ENCODE data around the gene LGALS9C. TPM values are rescaled to one million over a fixed set of nuclear protein-coding genes. Genes with fewer than 3 reads are reported as not detected.
"Not testable (repeated sequence)": the region's sequence is repeated elsewhere in the genome, so short reads cannot be mapped to it uniquely, and the experiment has no call there.

LGALS9C gene
- total and polyA plus RNA-seq, 4 donors: 0.64 to 2.1 (median 1.7) TPM; not detected in 1

- H3K4me1 ChIP-seq (ENCODE audit: control insufficient read depth in 5 of 5, insufficient read depth in 5 of 5, low read length in 5 of 5); H3K36me3 ChIP-seq (ENCODE audit: control insufficient read depth in 4 of 4, insufficient read depth in 4 of 4, low read length in 4 of 4); H3K4me3 ChIP-seq; H3K27me3 ChIP-seq (ENCODE audit: control insufficient read depth in 3 of 3, insufficient read depth in 3 of 3, low read length in 2 of 3); H3K9ac ChIP-seq (ENCODE audit: insufficient read depth in 1 of 2, low read length in 2 of 2); ATAC-seq (ENCODE audit: insufficient read depth, low FRiP score); DNase-seq; H3K27ac ChIP-seq (ENCODE audit: low read depth in 1 of 2, low read length in 1 of 2); H3K9me3 ChIP-seq (ENCODE audit: control insufficient read depth in 4 of 4, insufficient read depth in 3 of 4, low read length in 3 of 4): not testable (repeated sequence)
- 75% methylated on average over 2 of the region's 10 CpGs; no CpG with 5 or more reads in 1 of the 2 donors for WGBS, 2 donors
Observed at GRCh38 chr17:18500281-18500680, 23.7 kb downstream of the LGALS9C start.

GRCh38 chr17:18500816-18501215, 24.2 kb downstream of the LGALS9C start:
- ATAC-seq (ENCODE audit: insufficient read depth, low FRiP score); DNase-seq: not testable (repeated sequence)
- WGBS, 2 donors: 73 to 80% methylated on average over 8 to 10 of the region's 18 CpGs

GRCh38 chr17:18503221-18503620, 26.6 kb downstream of the LGALS9C start:
- not testable (repeated sequence) for H3K9ac ChIP-seq (ENCODE audit: insufficient read depth in 1 of 2, low read length in 2 of 2); DNase-seq; ATAC-seq (ENCODE audit: insufficient read depth, low FRiP score); H3K36me3 ChIP-seq (ENCODE audit: control insufficient read depth in 4 of 4, insufficient read depth in 4 of 4, low read length in 4 of 4); H3K9me3 ChIP-seq (ENCODE audit: control insufficient read depth in 4 of 4, insufficient read depth in 3 of 4, low read length in 3 of 4); H3K27ac ChIP-seq (ENCODE audit: low read depth in 1 of 2, low read length in 1 of 2); H3K27me3 ChIP-seq (ENCODE audit: control insufficient read depth in 3 of 3, insufficient read depth in 3 of 3, low read length in 2 of 3); H3K4me1 ChIP-seq (ENCODE audit: control insufficient read depth in 5 of 5, insufficient read depth in 5 of 5, low read length in 5 of 5); H3K4me3 ChIP-seq
- WGBS, 2 donors: 31% methylated on average over 1 of the region's 5 CpGs; no CpG with 5 or more reads in 1 of the 2 donors

More at GRCh38 chr17:18500816-18501215, 24.2 kb downstream of the LGALS9C start:
- not testable (repeated sequence) for H3K4me1 ChIP-seq (ENCODE audit: control insufficient read depth in 5 of 5, insufficient read depth in 5 of 5, low read length in 5 of 5); H3K4me3 ChIP-seq; H3K9ac ChIP-seq (ENCODE audit: insufficient read depth in 1 of 2, low read length in 2 of 2); H3K27me3 ChIP-seq (ENCODE audit: control insufficient read depth in 3 of 3, insufficient read depth in 3 of 3, low read length in 2 of 3); H3K27ac ChIP-seq (ENCODE audit: low read depth in 1 of 2, low read length in 1 of 2); H3K9me3 ChIP-seq (ENCODE audit: control insufficient read depth in 4 of 4, insufficient read depth in 3 of 4, low read length in 3 of 4); H3K36me3 ChIP-seq (ENCODE audit: control insufficient read depth in 4 of 4, insufficient read depth in 4 of 4, low read length in 4 of 4)

GRCh38 chr17:18507729-18508128, 31.1 kb downstream of the LGALS9C start:
- not testable (repeated sequence) for H3K4me3 ChIP-seq; H3K9ac ChIP-seq (ENCODE audit: insufficient read depth in 1 of 2, low read length in 2 of 2); H3K4me1 ChIP-seq (ENCODE audit: control insufficient read depth in 5 of 5, insufficient read depth in 5 of 5, low read length in 5 of 5); H3K27me3 ChIP-seq (ENCODE audit: control insufficient read depth in 3 of 3, insufficient read depth in 3 of 3, low read length in 2 of 3); H3K36me3 ChIP-seq (ENCODE audit: control insufficient read depth in 4 of 4, insufficient read depth in 4 of 4, low read length in 4 of 4); H3K27ac ChIP-seq (ENCODE audit: low read depth in 1 of 2, low read length in 1 of 2); ATAC-seq (ENCODE audit: insufficient read depth, low FRiP score); DNase-seq; H3K9me3 ChIP-seq (ENCODE audit: control insufficient read depth in 4 of 4, insufficient read depth in 3 of 4, low read length in 3 of 4)
- WGBS, 2 donors: 77 to 80% methylated on average over 3 to 6 of the region's 9 CpGs

- H3K27ac ChIP-seq (ENCODE audit: low read depth in 1 of 2, low read length in 1 of 2); H3K9me3 ChIP-seq (ENCODE audit: control insufficient read depth in 4 of 4, insufficient read depth in 3 of 4, low read length in 3 of 4); H3K9ac ChIP-seq (ENCODE audit: insufficient read depth in 1 of 2, low read length in 2 of 2); DNase-seq; H3K4me3 ChIP-seq; ATAC-seq (ENCODE audit: insufficient read depth, low FRiP score); H3K27me3 ChIP-seq (ENCODE audit: control insufficient read depth in 3 of 3, insufficient read depth in 3 of 3, low read length in 2 of 3); H3K4me1 ChIP-seq (ENCODE audit: control insufficient read depth in 5 of 5, insufficient read depth in 5 of 5, low read length in 5 of 5); H3K36me3 ChIP-seq (ENCODE audit: control insufficient read depth in 4 of 4, insufficient read depth in 4 of 4, low read length in 4 of 4): not testable (repeated sequence)
- WGBS, 2 donors: 77 to 97% methylated on average over 3 of the region's 3 CpGs
Observed at GRCh38 chr17:18508667-18509066, 32.1 kb downstream of the LGALS9C start.

GRCh38 chr17:18521100-18521499, 44.5 kb downstream of the LGALS9C start:
- not testable (repeated sequence) for H3K36me3 ChIP-seq (ENCODE audit: control insufficient read depth in 4 of 4, insufficient read depth in 4 of 4, low read length in 4 of 4); H3K27ac ChIP-seq (ENCODE audit: low read depth in 1 of 2, low read length in 1 of 2); H3K9ac ChIP-seq (ENCODE audit: insufficient read depth in 1 of 2, low read length in 2 of 2); H3K9me3 ChIP-seq (ENCODE audit: control insufficient read depth in 4 of 4, insufficient read depth in 3 of 4, low read length in 3 of 4); H3K4me1 ChIP-seq (ENCODE audit: control insufficient read depth in 5 of 5, insufficient read depth in 5 of 5, low read length in 5 of 5); H3K27me3 ChIP-seq (ENCODE audit: control insufficient read depth in 3 of 3, insufficient read depth in 3 of 3, low read length in 2 of 3); H3K4me3 ChIP-seq; DNase-seq; ATAC-seq (ENCODE audit: insufficient read depth, low FRiP score)
- no CpG with 5 or more reads among the region's 8 CpGs for WGBS, 2 donors

- not testable (repeated sequence) for H3K27me3 ChIP-seq (ENCODE audit: control insufficient read depth in 3 of 3, insufficient read depth in 3 of 3, low read length in 2 of 3); ATAC-seq (ENCODE audit: insufficient read depth, low FRiP score); H3K9ac ChIP-seq (ENCODE audit: insufficient read depth in 1 of 2, low read length in 2 of 2); DNase-seq; H3K27ac ChIP-seq (ENCODE audit: low read depth in 1 of 2, low read length in 1 of 2); H3K4me1 ChIP-seq (ENCODE audit: control insufficient read depth in 5 of 5, insufficient read depth in 5 of 5, low read length in 5 of 5); H3K4me3 ChIP-seq; H3K9me3 ChIP-seq (ENCODE audit: control insufficient read depth in 4 of 4, insufficient read depth in 3 of 4, low read length in 3 of 4); H3K36me3 ChIP-seq (ENCODE audit: control insufficient read depth in 4 of 4, insufficient read depth in 4 of 4, low read length in 4 of 4)
- 74 to 88% methylated on average over 7 of the region's 9 CpGs for WGBS, 2 donors
Observed at GRCh38 chr17:18525015-18525414, 48.4 kb downstream of the LGALS9C start.

GRCh38 chr17:18526168-18526800, 49.7 kb downstream of the LGALS9C start:
- not testable (repeated sequence) for H3K27ac ChIP-seq (ENCODE audit: low read depth in 1 of 2, low read length in 1 of 2); H3K27me3 ChIP-seq (ENCODE audit: control insufficient read depth in 3 of 3, insufficient read depth in 3 of 3, low read length in 2 of 3); DNase-seq; H3K36me3 ChIP-seq (ENCODE audit: control insufficient read depth in 4 of 4, insufficient read depth in 4 of 4, low read length in 4 of 4); H3K4me1 ChIP-seq (ENCODE audit: control insufficient read depth in 5 of 5, insufficient read depth in 5 of 5, low read length in 5 of 5); H3K4me3 ChIP-seq; H3K9me3 ChIP-seq (ENCODE audit: control insufficient read depth in 4 of 4, insufficient read depth in 3 of 4, low read length in 3 of 4); H3K9ac ChIP-seq (ENCODE audit: insufficient read depth in 1 of 2, low read length in 2 of 2); ATAC-seq (ENCODE audit: insufficient read depth, low FRiP score)
- 89 to 93% methylated on average over 4 to 9 of the region's 12 CpGs for WGBS, 2 donors

Data from lung (tissue), 10 donors.